Parathyroid adenoma (tissue), 2 donors: ENCODE data around the gene SLC28A1.
A peak's percentile ranks its signal among the peaks of the same experiment; 100 is the strongest.
"Not testable (repeated sequence)": the region's sequence is repeated elsewhere in the genome, so short reads cannot be mapped to it uniquely, and the experiment has no call there.

Source experiments
- H2AFZ ChIP-seq: fragments of 300-600 bp; sonication (generic); one replicate; pipeline ENCODE4 v1.7.0; 2017; ENCODE audit warnings: antibody characterized with exemption, mild to moderate bottlenecking
- H3K27ac ChIP-seq: fragments of 300-600 bp; sonication (generic); one replicate; pipeline ENCODE4 v1.7.0; 2017
- H3K27me3 ChIP-seq: fragments of 300-600 bp; sonication (generic); one replicate; pipeline ENCODE4 v1.7.0; 2017; ENCODE audit warnings: low read length; ENCODE audit not compliant: control insufficient read depth, insufficient read depth
- H3K36me3 ChIP-seq: fragments of 300-600 bp; sonication (generic); one replicate; pipeline ENCODE4 v1.7.0; 2017; ENCODE audit warnings: low read length; ENCODE audit not compliant: control insufficient read depth, insufficient read depth
- H3K4me1 ChIP-seq: fragments of 300-600 bp; sonication (generic); one replicate; pipeline ENCODE4 v1.7.0; 2017; ENCODE audit warnings: control low read depth
- H3K4me2 ChIP-seq: fragments of 300-600 bp; sonication (generic); one replicate; pipeline ENCODE4 v1.7.0; 2017; ENCODE audit warnings: low read length
- H3K4me3 ChIP-seq: fragments of 300-600 bp; sonication (generic); one replicate; pipeline ENCODE4 v1.7.0; 2017; ENCODE audit warnings: low read depth, low read length
- H3K79me2 ChIP-seq: fragments of 300-600 bp; sonication (generic); one replicate; pipeline ENCODE4 v1.7.0; 2017; ENCODE audit warnings: control low read depth
- H3K9ac ChIP-seq: fragments of 300-600 bp; sonication (generic); one replicate; pipeline ENCODE4 v1.7.0; 2017; ENCODE audit warnings: mild to moderate bottlenecking
- H3K9me3 ChIP-seq: fragments of 300-600 bp; sonication (generic); one replicate; pipeline ENCODE4 v1.7.0; 2017; ENCODE audit warnings: low read length; ENCODE audit not compliant: control insufficient read depth
- CTCF ChIP-seq: fragments of 300-600 bp; sonication (generic); IDR thresholded peaks from one replicate; pipeline ENCODE4 v1.7.0; 2017; ENCODE audit warnings: antibody characterized with exemption, mild to moderate bottlenecking
- donor health status: primary hyperparathyroidism.

The SLC28A1 gene

GRCh38 chr15:84983711-84984110 lies 99.2 kb downstream of the SLC28A1 start:
- Histone ChIP-seq H2AFZ (no peak overlapping the region), H3K9me3 (no peaks in the 10 kb centered on the region), H3K79me2 (peaks cover 3% of the 10 kb centered on the region), H3K27ac (no peak overlapping the region), H3K4me2 (no peak overlapping the region), H3K9ac (no peak overlapping the region), H3K4me1 (peaks cover 6% of the 10 kb centered on the region), H3K4me3 (peak overlapping the region; percentile 6), H3K36me3 (no peaks in the 10 kb centered on the region), H3K27me3 (no peaks in the 10 kb centered on the region)
- TF ChIP-seq CTCF, result no peak

GRCh38 chr15:84985158-84985557 lies 100.7 kb downstream of the SLC28A1 start:
- Histone ChIP-seq H3K9me3 (no peaks in the 10 kb centered on the region), H3K4me1 (peaks cover 6% of the 10 kb centered on the region), H3K4me2 (no peak overlapping the region), H3K27ac (no peak overlapping the region), H3K27me3 (no peaks in the 10 kb centered on the region), H3K79me2 (peaks cover 6% of the 10 kb centered on the region), H3K36me3 (no peaks in the 10 kb centered on the region), H2AFZ (no peak overlapping the region), H3K9ac (no peak overlapping the region), H3K4me3 (no peak overlapping the region)
- no peak for TF ChIP-seq CTCF

DNA sequence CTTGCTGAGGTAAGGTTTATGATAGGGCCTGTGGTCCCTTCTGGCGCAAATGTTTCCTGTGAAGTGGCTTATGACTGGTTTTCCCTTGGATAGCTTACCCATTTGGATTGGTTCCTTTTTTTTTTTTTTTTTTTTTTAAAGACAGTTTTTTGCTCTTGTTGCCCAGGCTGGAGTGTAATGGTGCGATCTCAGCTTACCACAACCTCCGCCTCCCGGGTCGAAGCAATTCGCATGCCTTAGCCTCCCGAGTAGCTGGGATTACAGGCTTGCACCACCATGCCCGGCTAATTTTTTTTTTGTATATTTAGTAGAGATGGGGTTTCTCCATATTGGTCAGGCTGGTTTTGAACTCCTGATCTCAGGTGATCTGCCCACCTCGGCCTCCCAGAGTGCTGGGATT lies 102.9 kb downstream of the SLC28A1 start:
- not testable (repeated sequence) for H3K27ac ChIP-seq, H3K4me3 ChIP-seq, H3K9me3 ChIP-seq, H3K36me3 ChIP-seq, H3K4me2 ChIP-seq, H2AFZ ChIP-seq, H3K9ac ChIP-seq, H3K27me3 ChIP-seq, H3K4me1 ChIP-seq
- peaks cover 20% of the 10 kb centered on the region for H3K79me2 ChIP-seq

GRCh38 chr15:84987949-84988624 lies 103.6 kb downstream of the SLC28A1 start:
- H3K9me3 ChIP-seq, result no peaks in the 10 kb centered on the region
- TF ChIP-seq CTCF, result no peak
- H3K79me2 ChIP-seq, result peaks cover 23% of the 10 kb centered on the region
- no peak overlapping the region for H3K4me2 ChIP-seq
- no peaks in the 10 kb centered on the region for H3K27me3 ChIP-seq
- no peak overlapping the region for H3K27ac ChIP-seq
- no peak overlapping the region for H3K4me3 ChIP-seq
- no peak overlapping the region for H2AFZ ChIP-seq
- H3K4me1 ChIP-seq, result peaks cover 6% of the 10 kb centered on the region
- H3K36me3 ChIP-seq, result no peaks in the 10 kb centered on the region
- H3K9ac ChIP-seq, result no peak overlapping the region

GRCh38 chr15:84988909-84989644 lies 104.6 kb downstream of the SLC28A1 start:
- H3K4me1 ChIP-seq, result peaks cover 6% of the 10 kb centered on the region
- no peak for TF ChIP-seq CTCF
- H3K4me2 ChIP-seq, result no peak overlapping the region
- no peaks in the 10 kb centered on the region for H3K9me3 ChIP-seq
- no peak overlapping the region for H3K9ac ChIP-seq
- H3K4me3 ChIP-seq, result no peak overlapping the region
- H3K36me3 ChIP-seq, result no peaks in the 10 kb centered on the region
- H3K27me3 ChIP-seq, result no peaks in the 10 kb centered on the region
- no peak overlapping the region for H3K27ac ChIP-seq
- H2AFZ ChIP-seq, result no peak overlapping the region
- peaks cover 23% of the 10 kb centered on the region for H3K79me2 ChIP-seq
